Measurements from ENCODE around the gene KRTAP19-8.

Gene KRTAP19-8

DNA sequence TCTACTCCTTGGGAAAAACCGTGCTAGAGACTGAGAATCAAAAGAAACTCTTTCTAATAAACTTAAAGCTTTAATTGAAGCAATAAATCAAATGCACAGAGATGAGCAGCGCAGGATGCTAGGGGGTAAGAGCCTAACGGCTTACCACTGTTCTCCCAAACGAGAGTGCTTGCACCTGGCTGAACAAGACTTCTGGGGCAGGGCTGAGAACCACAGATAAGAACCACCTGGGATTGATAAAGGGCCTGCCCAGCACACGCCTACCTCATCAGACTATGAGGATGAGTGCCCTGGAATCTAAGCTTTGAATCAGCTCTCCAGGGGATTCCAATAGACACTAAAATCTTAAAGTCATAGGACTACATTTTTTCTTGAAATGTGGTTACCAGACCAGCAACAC is 43.3 kb downstream of the KRTAP19-8 start:
- H3K9me2 ChIP-seq (ENCODE audit: low read depth, low read length): no peaks in the 10 kb centered on the region
- H3K79me2 ChIP-seq (ENCODE audit: insufficient read depth, low read length): no peaks in the 10 kb centered on the region
- no peak overlapping the region for H3K4me2 ChIP-seq (ENCODE audit: low read length)

DNA sequence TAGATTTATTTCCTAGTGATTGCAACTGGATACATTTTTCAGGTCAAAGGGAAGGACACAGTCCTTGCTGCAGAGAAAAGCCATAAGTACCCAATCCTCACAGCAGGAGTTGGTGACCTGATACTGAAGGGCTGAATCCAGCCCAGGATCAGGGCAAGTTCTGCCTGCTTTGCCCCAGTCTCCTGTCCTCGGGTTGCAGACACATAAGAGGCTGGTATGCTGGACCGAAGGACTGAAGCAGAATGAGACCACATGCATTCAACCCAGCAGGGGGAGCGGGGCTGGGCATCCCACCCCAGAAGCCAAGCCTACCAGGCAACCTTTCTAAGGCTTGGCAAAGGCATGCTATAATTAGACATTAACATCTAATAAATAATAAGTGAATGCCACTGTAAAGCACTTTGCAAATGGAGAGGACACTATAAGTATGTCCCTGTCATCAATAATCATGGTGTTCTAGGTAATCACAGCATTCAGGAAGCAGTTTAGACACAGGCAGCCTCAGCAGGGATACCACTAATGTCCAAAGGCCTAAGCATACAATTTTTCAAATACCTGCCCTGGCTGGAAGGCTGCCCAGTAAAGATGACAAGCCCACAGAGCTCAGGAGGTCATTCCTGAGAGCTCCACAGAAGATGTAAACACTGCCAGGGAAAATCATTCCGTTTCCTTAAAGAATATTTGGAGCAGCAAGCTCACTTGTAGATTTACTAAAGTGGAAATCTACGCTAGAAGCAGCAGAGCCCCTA is 47.6 kb downstream of the KRTAP19-8 start:
- H3K79me2 ChIP-seq (ENCODE audit: insufficient read depth, low read length): no peaks in the 10 kb centered on the region

More for the DNA sequence above, 43.3 kb downstream of the KRTAP19-8 start:
- Histone ChIP-seq H3K9me3 (ENCODE audit: low read length) (no peaks in the 10 kb centered on the region), H3K9ac (ENCODE audit: low read length) (no peak overlapping the region), H3K27ac (ENCODE audit: low read depth, low read length, poor library complexity, severe bottlenecking) (no peak overlapping the region), H3F3A (ENCODE audit: insufficient read depth, low read length) (no peaks in the 10 kb centered on the region), H3K27me3 (ENCODE audit: insufficient read depth, low read length) (no peaks in the 10 kb centered on the region), H3K4me3 (ENCODE audit: low read depth, low read length, poor library complexity, severe bottlenecking) (no peak overlapping the region), H2AFZ (ENCODE audit: low read length) (no peak overlapping the region), H4K20me1 (ENCODE audit: insufficient read depth, low read length) (no peaks in the 10 kb centered on the region), H3K36me3 (ENCODE audit: insufficient read depth, low read length) (no peaks in the 10 kb centered on the region), H3K4me1 (ENCODE audit: insufficient read depth, low read length, severe bottlenecking) (no peaks in the 10 kb centered on the region)
- TF ChIP-seq, protein P1, sequence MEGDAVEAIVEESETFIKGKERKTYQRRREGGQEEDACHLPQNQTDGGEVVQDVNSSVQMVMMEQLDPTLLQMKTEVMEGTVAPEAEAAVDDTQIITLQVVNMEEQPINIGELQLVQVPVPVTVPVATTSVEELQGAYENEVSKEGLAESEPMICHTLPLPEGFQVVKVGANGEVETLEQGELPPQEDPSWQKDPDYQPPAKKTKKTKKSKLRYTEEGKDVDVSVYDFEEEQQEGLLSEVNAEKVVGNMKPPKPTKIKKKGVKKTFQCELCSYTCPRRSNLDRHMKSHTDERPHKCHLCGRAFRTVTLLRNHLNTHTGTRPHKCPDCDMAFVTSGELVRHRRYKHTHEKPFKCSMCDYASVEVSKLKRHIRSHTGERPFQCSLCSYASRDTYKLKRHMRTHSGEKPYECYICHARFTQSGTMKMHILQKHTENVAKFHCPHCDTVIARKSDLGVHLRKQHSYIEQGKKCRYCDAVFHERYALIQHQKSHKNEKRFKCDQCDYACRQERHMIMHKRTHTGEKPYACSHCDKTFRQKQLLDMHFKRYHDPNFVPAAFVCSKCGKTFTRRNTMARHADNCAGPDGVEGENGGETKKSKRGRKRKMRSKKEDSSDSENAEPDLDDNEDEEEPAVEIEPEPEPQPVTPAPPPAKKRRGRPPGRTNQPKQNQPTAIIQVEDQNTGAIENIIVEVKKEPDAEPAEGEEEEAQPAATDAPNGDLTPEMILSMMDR (IDR thresholded peaks at IDR 0.05; ENCODE audit: low read length): no peak
- no peak for TF ChIP-seq EZH2 (IDR thresholded peaks at IDR 0.05; ENCODE audit: borderline replicate concordance, low read length)

DNA sequence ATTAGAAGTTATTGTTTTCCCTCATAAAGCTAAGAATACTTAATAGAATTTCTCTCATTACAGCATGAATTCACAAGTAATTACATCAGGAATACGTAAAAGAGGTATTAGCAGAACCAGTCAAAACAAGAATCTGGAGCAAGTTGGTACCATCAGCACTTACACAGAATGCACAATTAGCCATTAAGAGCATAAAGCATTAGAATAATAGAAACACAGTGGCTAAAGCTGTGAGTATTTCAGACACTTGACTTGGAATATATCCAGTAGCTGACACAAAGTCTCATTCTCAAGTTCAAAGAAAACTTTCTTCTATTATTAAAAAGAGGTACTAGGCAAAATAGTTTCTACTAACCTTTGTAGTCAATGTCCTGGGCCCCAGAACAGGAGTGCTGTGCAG is 49.6 kb downstream of the KRTAP19-8 start:
- no peak overlapping the region for H3K4me3 ChIP-seq (ENCODE audit: low read depth, low read length, poor library complexity, severe bottlenecking)
- no peak overlapping the region for H3K9ac ChIP-seq (ENCODE audit: low read length)
- TF ChIP-seq EZH2 (IDR thresholded peaks at IDR 0.05; ENCODE audit: borderline replicate concordance, low read length): no peak
- TF ChIP-seq, protein P1 (IDR thresholded peaks at IDR 0.05; ENCODE audit: low read length): no peak
- no peaks in the 10 kb centered on the region for H3K4me1 ChIP-seq (ENCODE audit: insufficient read depth, low read length, severe bottlenecking)
- no peaks in the 10 kb centered on the region for H3K36me3 ChIP-seq (ENCODE audit: insufficient read depth, low read length)
- H3K27ac ChIP-seq (ENCODE audit: low read depth, low read length, poor library complexity, severe bottlenecking): no peak overlapping the region
- no peaks in the 10 kb centered on the region for H3K9me3 ChIP-seq (ENCODE audit: low read length)
- no peaks in the 10 kb centered on the region for H3K27me3 ChIP-seq (ENCODE audit: insufficient read depth, low read length)
- no peaks in the 10 kb centered on the region for H3K79me2 ChIP-seq (ENCODE audit: insufficient read depth, low read length)
- no peaks in the 10 kb centered on the region for H4K20me1 ChIP-seq (ENCODE audit: insufficient read depth, low read length)
- no peaks in the 10 kb centered on the region for H3F3A ChIP-seq (ENCODE audit: insufficient read depth, low read length)
- H2AFZ ChIP-seq (ENCODE audit: low read length): no peak overlapping the region
- no peaks in the 10 kb centered on the region for H3K9me2 ChIP-seq (ENCODE audit: low read depth, low read length)
- no peak overlapping the region for H3K4me2 ChIP-seq (ENCODE audit: low read length)

More for the DNA sequence above, 47.6 kb downstream of the KRTAP19-8 start:
- Histone ChIP-seq H3K9ac (ENCODE audit: low read length) (no peak overlapping the region), H3K27ac (ENCODE audit: low read depth, low read length, poor library complexity, severe bottlenecking) (no peak overlapping the region), H3K36me3 (ENCODE audit: insufficient read depth, low read length) (no peaks in the 10 kb centered on the region), H3K4me2 (ENCODE audit: low read length) (no peak overlapping the region), H3K9me3 (ENCODE audit: low read length) (no peaks in the 10 kb centered on the region), H3F3A (ENCODE audit: insufficient read depth, low read length) (no peaks in the 10 kb centered on the region), H2AFZ (ENCODE audit: low read length) (no peak overlapping the region), H4K20me1 (ENCODE audit: insufficient read depth, low read length) (no peaks in the 10 kb centered on the region), H3K4me1 (ENCODE audit: insufficient read depth, low read length, severe bottlenecking) (no peaks in the 10 kb centered on the region), H3K27me3 (ENCODE audit: insufficient read depth, low read length) (no peaks in the 10 kb centered on the region), H3K4me3 (ENCODE audit: low read depth, low read length, poor library complexity, severe bottlenecking) (no peak overlapping the region), H3K9me2 (ENCODE audit: low read depth, low read length) (no peaks in the 10 kb centered on the region)
- no peak for TF ChIP-seq EZH2 (IDR thresholded peaks at IDR 0.05; ENCODE audit: borderline replicate concordance, low read length)
- TF ChIP-seq, protein P1 (IDR thresholded peaks at IDR 0.05; ENCODE audit: low read length): no peak
